RWPE1 (cell line): Measurements from ENCODE around the gene TCEAL7.
"Not testable (repeated sequence)": the region's sequence is repeated elsewhere in the genome, so short reads cannot be mapped to it uniquely, and the experiment has no call there.

Source experiments
- CTCF ChIA-PET: fragments of 350-600 bp; sonication (Branson Sonifier 250); formaldehyde crosslinking; extraction: SDS; loops from one replicate; lab custom pipeline; 2021; lab: Yijun Ruan, JAX
- POLR2A ChIA-PET: fragments of 400-600 bp; formaldehyde crosslinking; extraction: SDS; loops from one replicate; lab custom pipeline; 2020; ENCODE audit warnings: antibody characterized with exemption; ENCODE audit not compliant: low non-redundant PET; lab: Yijun Ruan, JAX
- DNase-seq: peaks from one replicate; pipeline ENCODE4 v3.0.0; 2012; ENCODE audit warnings: low spot score
- H3K27ac ChIP-seq: fragments of 450-650 bp; 2 replicates; pipeline ENCODE4 v1.5.1; 2017
- CTCF ChIP-seq: fragments of 450-650 bp; conservative IDR thresholded peaks from 2 replicates; pipeline ENCODE4 v1.5.1; 2017; ENCODE audit warnings: low read depth, mild to moderate bottlenecking

TCEAL7 gene

DNA sequence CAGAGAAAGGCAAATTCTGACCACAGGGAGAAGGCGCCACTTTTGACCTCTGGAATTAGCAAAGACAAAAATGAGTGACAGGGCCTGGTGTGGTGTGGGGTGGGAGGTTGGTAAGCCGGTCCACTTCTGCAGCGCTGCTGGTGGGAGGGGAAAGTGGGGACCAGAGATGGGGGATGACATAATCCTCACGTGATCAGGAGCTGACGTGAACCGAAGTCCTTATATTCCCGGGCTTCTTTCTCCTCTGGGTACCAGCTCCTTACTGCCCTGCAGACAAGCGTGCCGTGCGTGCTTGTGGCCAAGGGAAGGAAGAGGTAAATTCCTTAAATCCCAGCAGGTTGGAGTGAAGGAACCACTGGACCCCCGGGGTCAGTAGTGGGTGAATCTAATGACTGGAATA, at the start of gene TCEAL7:
Gene TCEAL7 (plus strand): TSS at position 249 of the 400 bp plus-strand sequence. CDS start 1,165 bp downstream, outside the sequence.
- ChIA-PET CTCF (no interaction called here), POLR2A (no interaction called here)
- DNase-seq = no peak
- no peak within 1 kb of the TSS for H3K27ac ChIP-seq
- TF ChIP-seq CTCF = no peak

- CTCF ChIA-PET = no interaction called here
Observed at GRCh38 chrX:103293118-103293517, 36.9 kb upstream of the TCEAL7 start.

DNA sequence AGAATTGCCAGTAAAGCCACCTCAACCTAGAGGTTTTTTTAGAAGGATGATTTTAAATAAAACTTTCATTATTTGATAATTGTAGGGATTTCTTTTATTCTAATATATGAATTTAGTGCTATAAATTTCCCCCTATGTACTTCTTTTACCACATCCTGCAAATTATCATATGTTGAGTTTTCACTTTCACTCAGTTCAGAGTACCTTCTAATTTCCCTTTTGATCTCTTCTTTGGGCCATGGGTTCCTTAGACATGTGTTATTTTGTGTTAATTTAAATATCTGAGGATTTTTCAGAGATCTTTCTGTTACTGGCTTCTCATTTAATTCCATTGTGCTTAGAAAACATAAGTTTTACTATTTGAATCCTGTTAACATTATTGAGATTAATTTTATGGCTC, 25.3 kb upstream of the TCEAL7 start:
- CTCF ChIA-PET = no interaction called here
- no peak for DNase-seq
- H3K27ac ChIP-seq = no peak overlapping the region
- POLR2A ChIA-PET = no interaction called here
- TF ChIP-seq CTCF = no peak

More at GRCh38 chrX:103293118-103293517, 36.9 kb upstream of the TCEAL7 start:
- POLR2A ChIA-PET = no interaction called here
- no peak overlapping the region for H3K27ac ChIP-seq
- no peak for DNase-seq
- TF ChIP-seq CTCF = no peak

DNA sequence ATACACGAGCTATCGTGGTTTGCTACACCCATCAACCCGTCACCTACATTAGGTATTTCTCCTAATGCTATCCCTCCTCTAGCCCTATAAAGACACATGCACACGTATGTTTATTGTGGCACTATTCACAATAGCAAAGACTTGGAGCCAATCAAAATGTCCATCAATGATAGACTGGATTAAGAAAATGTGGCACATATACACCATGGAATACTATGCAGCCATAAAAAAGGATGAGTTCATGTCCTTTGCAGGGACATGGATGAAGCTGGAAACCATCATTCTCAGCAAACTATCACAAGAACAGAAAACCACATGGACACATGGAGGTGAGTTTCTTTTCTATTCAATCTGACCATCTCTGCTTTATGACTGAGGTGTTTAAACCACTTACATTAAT, 24.4 kb upstream of the TCEAL7 start:
- DNase-seq, CTCF ChIA-PET, POLR2A ChIA-PET, H3K27ac ChIP-seq: not testable (repeated sequence)

GRCh38 chrX:103309860-103310554, 20.0 kb upstream of the TCEAL7 start:
- no peak overlapping the region for H3K27ac ChIP-seq
- no peak for TF ChIP-seq CTCF
- CTCF ChIA-PET = interaction anchor here (0.5 kb wide), 1 partner anchor 1514 kb away, joined by 4 read pairs; no protein-coding TSS in a partner anchor
- DNase-seq = no peak
- POLR2A ChIA-PET = no interaction called here

DNA sequence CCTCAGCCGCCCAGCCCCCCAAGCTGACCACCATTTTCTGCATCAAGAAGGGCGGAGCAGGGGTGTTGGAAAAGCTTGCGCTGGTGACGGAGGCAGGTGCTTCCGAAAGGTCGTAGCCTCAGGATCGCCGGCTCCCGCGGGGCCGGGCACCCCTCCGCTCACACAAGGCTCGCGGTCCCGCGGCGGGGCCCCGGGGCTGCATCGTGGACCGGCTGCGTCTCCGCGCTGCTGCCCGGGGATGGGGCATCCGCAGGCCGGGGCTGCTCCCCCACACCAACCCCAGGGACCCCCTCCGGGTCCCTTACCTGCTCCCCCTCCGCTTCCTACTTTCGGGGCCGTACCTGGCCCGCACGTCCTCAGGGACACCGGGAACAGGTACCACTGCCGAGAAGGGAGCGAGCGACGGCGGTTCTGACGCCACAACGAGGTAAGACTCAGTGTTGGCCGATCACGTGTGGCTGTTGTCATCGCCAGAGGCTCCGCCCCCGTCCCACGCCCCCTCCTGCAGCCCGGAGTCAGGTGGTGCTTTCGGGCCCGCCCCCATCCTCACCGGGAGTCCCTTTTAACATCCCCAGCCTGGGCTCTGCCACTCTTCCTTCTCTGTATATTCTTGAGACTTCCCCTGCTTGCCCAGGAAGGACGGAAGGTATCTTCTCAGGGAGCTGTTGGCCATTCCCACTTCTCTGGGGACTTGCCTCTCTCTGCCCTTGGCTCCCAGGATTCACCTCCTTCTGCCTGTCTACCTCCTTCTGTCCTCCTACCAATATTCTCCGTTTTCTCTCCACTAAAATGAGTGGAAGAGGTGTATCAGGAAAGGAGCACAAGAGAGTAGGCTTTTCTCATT, 19.3 kb upstream of the TCEAL7 start, which contains the start of gene BEX2:
Gene BEX2 (minus strand): TSS at position 436 of the 844 bp plus-strand sequence. CDS start 1,014 bp downstream, outside the sequence.
- no peak for TF ChIP-seq CTCF
- CTCF ChIA-PET = interaction anchor here (0.5 kb wide), 1 partner anchor 1515 kb away, joined by 4 read pairs; no protein-coding TSS in a partner anchor
- no peak within 1 kb of the TSS for H3K27ac ChIP-seq
- POLR2A ChIA-PET = interaction anchor here (0.6 kb wide), 1 partner anchor 56 kb away, joined by 3 read pairs; the partner anchor contains the start of gene TCEAL8
- DNase-seq = peak; percentile 67
